Measurements from ENCODE around the gene EFNA1.

EFNA1 gene

GRCh38 chr1:155081472-155082300 lies 46.0 kb upstream of the EFNA1 start:
- H3K4me3 ChIP-seq (ENCODE audit: low read depth, low read length): no peak overlapping the region
- no peaks in the 10 kb centered on the region for H3K9me3 ChIP-seq
- no peak for TF ChIP-seq CTCF (IDR thresholded peaks at IDR 0.05; ENCODE audit: low read depth, low read length)

GRCh38 chr1:155082301-155083051 lies 45.2 kb upstream of the EFNA1 start:
- Histone ChIP-seq H3K36me3 (no peaks in the 10 kb centered on the region), H3K4me3 (ENCODE audit: low read depth, low read length) (no peak overlapping the region), H3K4me1 (peaks cover 15% of the 10 kb centered on the region), H3K27me3 (peaks cover 42% of the 10 kb centered on the region), H3K9me3 (no peaks in the 10 kb centered on the region)
- no peak for DNase-seq
- no peak for TF ChIP-seq CTCF (IDR thresholded peaks at IDR 0.05; ENCODE audit: low read depth, low read length)

More at GRCh38 chr1:155081472-155082300, 46.0 kb upstream of the EFNA1 start:
- DNase-seq: no peak
- Histone ChIP-seq H3K4me1 (peaks cover 19% of the 10 kb centered on the region), H3K27me3 (peaks cover 42% of the 10 kb centered on the region), H3K36me3 (no peaks in the 10 kb centered on the region)

GRCh38 chr1:155083052-155083541 lies 44.6 kb upstream of the EFNA1 start:
- Histone ChIP-seq H3K9me3 (no peaks in the 10 kb centered on the region), H3K4me1 (peaks cover 11% of the 10 kb centered on the region), H3K4me3 (ENCODE audit: low read depth, low read length) (no peak overlapping the region), H3K36me3 (no peaks in the 10 kb centered on the region), H3K27me3 (peaks cover 42% of the 10 kb centered on the region)
- no peak for DNase-seq
- no peak for TF ChIP-seq CTCF (IDR thresholded peaks at IDR 0.05; ENCODE audit: low read depth, low read length)

GRCh38 chr1:155083865-155084721 lies 43.6 kb upstream of the EFNA1 start:
- H3K27me3 ChIP-seq: peaks cover 39% of the 10 kb centered on the region
- no peaks in the 10 kb centered on the region for H3K36me3 ChIP-seq
- peaks cover 8% of the 10 kb centered on the region for H3K4me1 ChIP-seq
- H3K4me3 ChIP-seq (ENCODE audit: low read depth, low read length): peak overlapping the region; percentile 77
- no peak for DNase-seq
- H3K9me3 ChIP-seq: no peaks in the 10 kb centered on the region
- no peak; the same call in 1 of the 2 replicates for TF ChIP-seq CTCF (IDR thresholded peaks at IDR 0.05; ENCODE audit: low read depth, low read length)

GRCh38 chr1:155084722-155085503 lies 42.8 kb upstream of the EFNA1 start:
- Histone ChIP-seq H3K36me3 (no peaks in the 10 kb centered on the region), H3K4me1 (peaks cover 8% of the 10 kb centered on the region), H3K4me3 (ENCODE audit: low read depth, low read length) (peak overlapping the region; percentile 77), H3K9me3 (no peaks in the 10 kb centered on the region), H3K27me3 (peaks cover 31% of the 10 kb centered on the region)
- TF ChIP-seq CTCF (IDR thresholded peaks at IDR 0.05; ENCODE audit: low read depth, low read length): peak; percentile 90
- DNase-seq: peak; percentile 96
